GM18498 (cell line): ENCODE results near the gene ATP9B.
"Not testable (repeated sequence)": the region's sequence is repeated elsewhere in the genome, so short reads cannot be mapped to it uniquely, and the experiment has no call there.

Source experiments
- ATAC-seq: cut with Tn5 transposase; IDR thresholded peaks from one replicate; pipeline ENCODE4 v1.9.1; 2021; ENCODE audit warnings: mild to moderate bottlenecking, moderate library complexity; ENCODE audit not compliant: unreplicated experiment

The ATP9B gene

DNA sequence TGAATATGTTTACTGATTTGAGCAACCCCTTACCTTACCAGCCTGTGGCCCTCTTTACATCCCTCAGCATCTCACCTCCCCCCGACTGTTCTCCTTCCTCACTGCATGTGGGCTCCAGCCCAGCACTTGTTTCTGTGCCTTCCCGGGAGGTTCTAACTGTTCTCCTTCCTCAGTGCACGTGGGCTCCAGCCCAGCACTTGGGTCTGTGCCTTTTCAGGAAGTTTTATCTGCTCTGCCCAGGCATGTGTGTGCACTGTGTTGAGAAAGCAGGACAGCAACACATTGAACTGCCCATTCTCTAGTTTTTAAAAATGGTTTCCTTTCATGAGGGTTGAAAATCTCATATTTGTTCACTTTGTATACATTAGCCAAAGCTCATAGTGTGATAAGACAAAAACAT is 158.4 kb downstream of the ATP9B start:
- ATAC-seq, result no peak

DNA sequence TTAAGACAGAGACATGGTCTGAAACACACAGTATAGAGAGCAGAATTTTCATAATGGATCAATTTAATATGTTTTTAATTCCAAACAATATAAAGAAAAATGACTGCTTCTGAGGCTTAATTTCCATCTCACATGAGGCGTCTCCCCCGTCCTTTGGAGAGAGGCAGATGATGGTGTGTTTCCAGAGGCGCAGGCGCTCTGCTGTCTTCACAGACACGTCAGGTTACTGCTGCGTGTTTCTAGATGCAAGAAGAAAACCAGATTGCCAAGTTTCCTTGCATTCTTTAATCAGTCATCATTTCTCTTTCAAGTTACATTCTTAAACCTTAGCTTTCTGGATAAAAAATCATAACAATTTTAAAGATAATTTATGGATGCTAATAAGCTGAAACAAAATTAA is 160.2 kb downstream of the ATP9B start:
- no peak for ATAC-seq

DNA sequence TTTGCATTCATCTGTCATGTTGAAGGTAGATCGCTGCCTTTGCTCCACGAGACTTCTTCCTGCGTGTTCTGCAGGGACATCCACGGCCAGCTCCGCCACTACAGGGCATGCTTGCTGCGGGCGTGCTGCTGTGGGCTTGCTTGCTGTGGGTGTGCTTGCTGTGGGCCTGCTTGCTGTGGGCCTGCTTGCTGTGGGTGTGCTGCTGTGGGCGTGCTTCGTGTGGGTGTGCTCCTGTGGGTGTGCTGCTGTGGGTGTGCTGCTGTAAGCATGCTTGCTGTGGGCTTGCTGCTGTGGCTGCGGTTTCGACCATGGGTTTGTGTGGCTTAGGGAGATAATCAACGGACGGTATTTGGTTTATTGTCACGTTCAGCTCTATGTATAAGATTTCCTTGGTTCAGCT is 165.2 kb downstream of the ATP9B start:
- no peak for ATAC-seq

DNA sequence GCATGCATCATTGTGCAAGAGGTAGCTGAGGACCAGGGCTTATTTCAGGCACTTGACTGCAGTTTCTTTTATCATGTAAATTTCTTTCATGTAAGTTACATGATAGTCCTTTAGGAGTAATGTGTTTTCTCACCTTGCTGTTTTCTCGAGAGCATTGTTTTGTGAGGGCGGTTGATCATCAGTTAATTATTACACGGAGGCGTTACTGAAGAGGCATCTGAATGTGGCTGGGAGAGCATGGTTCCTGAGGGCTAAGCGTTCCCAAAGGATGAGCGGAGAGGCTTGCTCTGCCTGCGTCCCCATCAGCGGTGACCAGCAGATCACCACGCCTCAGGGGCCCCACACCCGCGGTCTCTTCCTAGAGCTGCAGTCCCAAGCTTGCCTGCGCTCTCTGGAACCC is 170.4 kb downstream of the ATP9B start:
- no peak for ATAC-seq

DNA sequence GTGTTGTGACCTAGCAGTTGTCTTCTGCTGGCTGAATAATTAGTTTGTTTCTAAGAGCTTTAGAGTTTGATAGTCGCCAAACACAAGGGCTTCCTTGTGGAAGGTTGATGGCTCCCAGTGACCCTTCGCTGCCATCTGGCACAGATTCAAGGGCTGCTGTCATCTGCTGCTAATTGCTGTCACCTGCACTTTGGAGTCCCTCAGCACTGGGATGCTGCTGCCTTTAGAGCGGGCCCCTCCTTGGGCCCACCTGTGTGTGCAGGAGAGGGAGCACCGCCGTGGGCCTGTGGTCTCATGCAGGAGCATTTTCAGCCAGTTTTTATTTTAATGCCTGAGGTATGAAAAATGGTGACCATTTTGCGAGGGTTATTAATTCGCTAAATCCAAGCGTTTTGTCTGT is 172.6 kb downstream of the ATP9B start:
- no peak for ATAC-seq

DNA sequence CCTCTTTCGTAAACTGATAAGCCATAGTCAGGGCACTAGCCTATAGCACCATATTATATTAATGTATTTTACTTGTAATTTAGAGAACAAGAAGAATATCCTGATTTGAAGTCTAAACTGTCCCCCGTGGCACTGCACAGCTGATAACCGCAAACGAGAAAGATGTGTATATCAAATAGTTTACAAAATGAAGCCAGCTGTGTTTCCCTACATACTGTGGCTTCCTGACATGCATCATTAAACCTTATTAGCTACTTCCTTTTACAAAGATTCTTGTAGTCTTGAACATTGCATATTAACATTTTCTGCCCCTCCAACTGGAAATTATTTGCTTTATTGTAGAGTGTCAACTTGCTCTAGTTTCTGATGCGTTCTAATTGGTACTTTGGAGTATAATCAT is 173.1 kb downstream of the ATP9B start:
- ATAC-seq, result no peak

DNA sequence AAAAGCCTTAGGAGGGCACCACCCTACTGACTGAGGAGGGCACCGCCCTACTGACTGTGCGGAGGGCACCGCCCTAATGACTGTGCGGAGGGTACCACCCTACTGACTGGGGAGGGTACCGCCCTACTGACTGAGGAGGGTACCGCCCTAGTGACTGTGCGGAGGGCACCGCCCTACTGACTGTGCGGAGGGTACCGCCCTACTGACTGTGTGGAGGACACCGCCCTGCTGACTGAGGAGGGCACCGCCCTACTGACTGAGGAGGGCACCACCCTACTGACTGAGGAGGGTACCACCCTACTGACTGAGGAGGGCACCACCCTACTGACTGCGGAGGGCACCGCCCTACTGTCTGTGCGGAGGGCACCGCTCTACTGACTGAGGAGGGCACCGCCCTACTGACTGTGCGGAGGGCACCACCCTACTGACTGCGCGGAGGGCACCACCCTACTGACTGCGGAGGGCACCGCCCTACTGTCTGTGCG is 176.4 kb downstream of the ATP9B start:
- no peak for ATAC-seq

DNA sequence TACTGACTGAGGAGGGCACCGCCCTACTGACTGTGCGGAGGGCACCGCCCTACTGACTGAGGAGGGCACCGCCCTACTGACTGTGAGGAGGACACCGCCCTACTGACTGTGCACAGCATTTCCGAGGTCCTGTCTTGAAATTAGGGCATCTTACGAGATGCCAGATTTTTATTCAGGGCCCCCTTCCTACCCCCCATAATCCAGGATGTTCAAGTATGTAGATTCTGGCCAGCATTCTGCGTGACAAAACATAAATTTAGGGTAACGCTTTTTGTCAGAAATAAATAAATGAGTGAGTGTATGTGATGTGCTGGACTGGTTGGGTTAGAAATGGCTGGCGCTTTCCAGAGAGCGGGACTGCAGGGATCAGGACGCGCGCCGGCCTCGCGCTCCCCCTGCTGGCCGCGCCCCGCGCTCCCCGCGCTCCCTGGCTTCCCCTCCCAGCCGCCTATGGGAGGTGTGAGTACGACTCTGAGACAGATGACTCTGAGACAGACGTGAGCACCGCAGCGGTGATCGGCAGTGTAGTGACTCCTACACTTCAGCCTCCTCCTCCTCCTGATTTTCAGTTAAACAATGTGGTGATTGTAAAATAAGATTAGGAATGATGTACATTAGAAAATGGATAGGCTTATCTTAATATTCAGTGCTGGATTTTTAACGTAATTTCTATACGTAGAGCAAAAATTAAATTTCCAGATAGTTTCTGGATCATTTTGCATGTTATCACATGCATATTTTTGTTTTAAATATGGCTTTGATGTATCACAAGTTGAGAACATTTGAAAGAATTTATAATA is 177.3 kb downstream of the ATP9B start:
- ATAC-seq, result peak; percentile 99

DNA sequence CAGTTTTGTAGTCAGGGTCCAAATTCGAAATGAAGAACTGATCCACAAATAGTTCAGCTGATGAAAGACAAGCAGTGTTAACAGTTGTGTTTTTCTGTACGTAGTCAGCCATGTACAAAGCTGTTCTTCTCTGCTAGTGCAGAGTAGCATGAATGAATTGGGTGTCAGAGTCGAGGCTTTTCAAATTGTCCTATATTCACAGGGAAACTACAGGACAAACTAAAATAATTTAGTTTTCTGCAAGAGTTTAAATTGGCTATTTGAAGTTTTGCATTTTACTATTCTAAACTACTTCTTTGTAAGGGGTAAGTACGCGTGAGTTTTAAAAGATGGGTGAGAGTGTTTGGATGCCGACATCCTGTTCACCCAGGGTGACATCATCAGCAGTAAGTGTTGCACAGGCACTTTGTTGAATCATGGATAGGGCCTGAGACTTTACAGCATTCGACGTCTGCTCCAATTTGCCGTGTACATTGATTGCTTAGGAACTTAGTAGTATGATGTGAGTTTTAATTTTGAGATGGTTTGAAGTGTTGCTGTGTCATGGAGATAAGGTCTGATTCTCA is 179.4 kb downstream of the ATP9B start:
- no peak for ATAC-seq

DNA sequence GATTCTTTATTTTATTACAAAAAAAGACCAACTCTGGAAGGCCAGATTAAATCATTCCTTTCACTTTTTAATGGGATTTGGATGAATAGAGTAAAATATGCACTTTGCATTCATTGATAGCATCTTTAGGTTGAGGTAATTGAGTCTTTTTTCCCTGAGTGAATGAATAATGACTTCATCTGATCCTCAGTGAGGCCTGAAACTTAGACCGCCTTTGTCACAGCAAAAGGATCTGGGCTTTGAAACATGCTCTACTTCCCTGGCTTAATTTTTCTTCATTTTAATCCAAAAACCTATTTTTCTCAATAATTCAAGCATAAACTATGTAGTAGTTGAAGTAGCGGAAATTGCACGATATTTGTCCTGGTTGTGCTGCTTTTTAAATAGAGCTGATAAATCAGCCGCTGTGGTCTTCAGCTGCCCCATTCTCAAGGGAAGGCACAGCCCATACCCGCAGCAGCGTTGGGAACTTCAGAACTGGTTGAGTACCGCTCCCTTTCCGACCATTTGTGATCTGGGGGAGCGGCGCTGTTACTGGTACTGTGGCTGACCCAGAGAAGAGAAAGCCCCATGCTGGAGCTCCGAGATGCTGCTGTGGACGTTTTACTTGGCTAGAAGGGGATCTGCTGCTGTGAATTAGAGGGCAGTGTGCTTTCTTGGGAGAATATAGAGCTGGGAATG is 181.2 kb downstream of the ATP9B start:
- no peak for ATAC-seq

DNA sequence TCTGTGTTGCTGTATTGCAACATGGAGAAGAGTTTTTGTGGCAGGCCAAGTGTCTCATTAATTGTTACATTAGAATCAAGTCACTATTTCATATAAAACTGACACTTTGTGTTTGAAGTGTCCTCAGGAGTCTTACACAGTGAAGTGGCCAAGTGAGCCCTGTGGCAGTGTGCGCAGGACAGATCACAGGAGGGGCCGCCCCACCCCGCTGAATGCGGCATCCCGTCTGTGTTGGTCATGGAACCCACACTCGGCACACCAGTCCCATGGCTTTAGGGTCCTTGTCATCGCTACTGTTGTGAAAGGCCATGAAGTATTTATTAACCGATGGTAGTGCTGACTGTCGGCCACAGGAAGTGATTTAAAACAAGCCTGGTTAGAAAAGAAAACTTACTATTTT is 181.8 kb downstream of the ATP9B start:
- ATAC-seq, result no peak

DNA sequence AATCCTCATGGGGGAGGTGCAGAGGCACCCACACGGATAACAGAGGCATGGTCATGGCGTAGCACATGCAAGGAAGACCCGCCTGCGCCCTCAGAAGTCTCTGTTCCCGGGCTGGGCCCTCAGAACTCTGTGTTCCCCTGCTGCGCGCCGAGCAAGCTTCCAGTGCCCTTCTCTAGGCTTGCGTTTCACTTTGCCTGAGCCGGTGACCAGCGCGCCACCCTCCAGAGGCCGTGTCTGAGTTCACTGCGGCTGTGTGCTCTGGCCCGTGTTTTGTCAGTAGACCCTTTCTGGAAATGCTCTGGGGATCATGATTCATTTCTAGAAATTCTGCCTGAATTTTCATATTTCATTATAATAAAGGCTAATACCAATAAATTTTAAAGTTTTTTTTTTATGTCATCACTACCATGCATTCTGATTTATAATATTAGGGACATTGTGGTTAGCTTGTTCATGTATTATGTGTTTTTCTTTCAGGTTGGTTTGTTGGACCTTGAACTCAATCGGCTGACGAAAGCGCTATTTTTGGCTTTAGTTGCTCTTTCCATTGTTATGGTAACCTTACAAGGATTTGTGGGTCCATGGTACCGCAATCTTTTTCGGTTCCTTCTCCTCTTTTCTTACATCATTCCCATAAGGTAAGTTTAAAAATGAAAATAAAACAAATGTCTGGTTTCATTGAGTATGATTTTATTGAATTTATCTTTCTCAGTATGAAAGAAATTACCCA is 183.9 kb downstream of the ATP9B start:
- ATAC-seq, result no peak

DNA sequence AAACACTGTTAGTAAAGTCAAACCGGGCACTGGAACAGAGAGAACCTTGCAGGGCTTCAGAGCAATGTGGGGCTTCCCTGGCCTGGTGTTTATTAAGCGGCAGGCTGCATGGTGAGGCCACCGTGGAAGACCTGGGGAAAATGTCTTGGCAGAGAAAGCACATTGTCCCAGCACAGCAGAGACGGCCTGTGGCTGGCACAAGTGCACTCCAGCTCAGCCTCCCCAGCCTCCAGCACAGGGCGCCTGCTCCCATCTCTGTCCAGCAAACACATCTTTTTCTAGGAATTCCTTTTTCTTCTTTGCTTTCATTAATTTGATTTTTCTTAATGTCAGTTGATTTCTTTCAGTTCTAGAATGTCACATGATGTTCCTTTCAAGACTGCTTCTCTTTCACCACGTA is 188.3 kb downstream of the ATP9B start:
- no peak for ATAC-seq

DNA sequence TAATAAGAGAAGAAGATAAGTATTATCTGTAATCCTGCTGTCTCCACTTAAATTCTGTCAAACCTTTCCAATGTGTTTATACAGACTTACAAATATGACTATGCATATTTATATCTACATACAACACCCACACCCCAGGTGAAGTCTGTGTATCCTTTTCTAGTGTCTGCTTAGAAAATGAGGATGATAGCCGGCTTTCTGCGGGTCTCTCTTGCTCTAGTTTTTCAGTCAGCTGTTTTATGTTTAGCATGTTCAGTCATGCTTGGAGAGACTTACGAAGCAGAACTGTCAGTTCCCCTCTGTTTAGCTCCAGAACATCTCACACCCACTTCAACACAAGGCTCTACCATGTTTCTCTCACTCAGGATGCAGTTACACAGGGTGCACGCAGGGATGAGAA is 189.3 kb downstream of the ATP9B start:
- peak; percentile 79 for ATAC-seq

DNA sequence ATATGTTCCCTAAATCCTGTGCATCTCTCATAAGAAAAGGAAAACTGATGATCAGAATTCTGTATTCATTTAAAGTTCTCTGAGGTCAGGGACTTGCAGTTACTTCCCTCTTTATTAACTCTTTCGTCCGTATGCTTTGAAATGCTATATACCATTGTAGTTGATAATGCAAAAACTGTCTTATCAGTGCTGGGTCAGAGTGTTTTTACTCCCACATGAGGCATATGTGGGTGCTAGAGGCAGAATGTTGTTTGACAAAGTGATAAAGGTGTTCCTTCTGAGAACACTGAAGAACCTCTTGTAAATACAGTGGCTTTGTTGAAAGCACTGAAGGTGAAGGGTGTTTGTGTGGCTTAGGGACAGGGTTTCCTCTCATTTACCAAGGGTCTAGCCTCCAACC is 190.0 kb downstream of the ATP9B start:
- ATAC-seq, result no peak

DNA sequence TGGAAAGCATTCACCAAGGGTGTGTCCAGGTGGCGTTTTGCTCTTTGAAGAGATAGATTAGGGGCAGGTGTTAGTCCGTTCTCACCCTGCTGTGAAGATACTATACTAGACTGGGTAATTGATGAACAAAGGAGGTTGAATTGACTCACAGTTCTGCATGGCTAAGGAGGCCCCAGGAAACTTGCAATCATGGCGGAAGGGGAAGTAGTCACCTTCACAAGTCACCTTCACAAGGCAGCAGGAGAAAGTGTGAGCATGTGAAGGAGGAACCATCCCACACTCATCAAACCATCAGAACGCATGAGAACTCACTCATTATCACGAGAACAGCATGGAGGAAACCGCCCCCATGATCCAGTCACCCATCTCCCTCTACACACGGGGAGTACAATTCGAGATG is 190.8 kb downstream of the ATP9B start:
- ATAC-seq, result peak; percentile 34

DNA sequence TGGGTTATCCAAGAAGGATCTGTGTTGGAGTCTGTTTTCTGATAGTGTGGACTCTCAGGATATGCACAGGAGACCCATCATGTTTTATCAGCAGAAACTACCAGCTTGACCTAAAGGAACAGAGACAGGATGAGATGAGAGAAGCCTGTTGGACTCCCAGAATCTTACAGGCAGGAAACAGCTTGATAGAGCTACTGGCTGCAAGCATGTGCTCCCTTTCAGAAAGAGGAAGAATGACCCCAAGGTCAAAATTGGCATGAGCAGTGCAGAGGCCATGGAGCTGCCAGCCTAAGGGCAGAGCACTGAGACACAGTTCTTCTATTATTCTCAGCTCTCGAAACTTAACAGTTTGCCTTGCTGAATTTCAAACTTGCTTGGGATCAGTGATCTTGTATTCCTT is 191.3 kb downstream of the ATP9B start:
- no peak for ATAC-seq

DNA sequence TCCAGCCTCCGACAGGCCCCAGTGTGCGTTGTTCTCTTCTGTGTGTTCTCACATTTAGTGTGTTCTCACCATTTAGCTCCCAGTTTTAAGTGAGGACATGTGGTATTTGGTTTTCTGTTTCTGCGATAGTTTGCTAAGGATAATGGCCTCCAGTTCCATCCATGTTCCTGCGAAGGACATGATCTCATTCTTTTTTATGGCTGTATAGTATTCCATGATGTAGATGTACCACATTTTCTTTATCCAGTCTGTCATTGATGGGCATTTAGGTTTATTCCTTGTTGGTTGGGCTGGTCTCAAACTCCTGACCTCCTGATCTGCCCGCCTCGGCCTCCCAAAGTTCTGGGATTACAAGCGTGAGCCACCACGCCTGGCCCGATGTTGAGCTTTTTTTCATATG is 195.9 kb downstream of the ATP9B start:
- ATAC-seq, result not testable (repeated sequence)

DNA sequence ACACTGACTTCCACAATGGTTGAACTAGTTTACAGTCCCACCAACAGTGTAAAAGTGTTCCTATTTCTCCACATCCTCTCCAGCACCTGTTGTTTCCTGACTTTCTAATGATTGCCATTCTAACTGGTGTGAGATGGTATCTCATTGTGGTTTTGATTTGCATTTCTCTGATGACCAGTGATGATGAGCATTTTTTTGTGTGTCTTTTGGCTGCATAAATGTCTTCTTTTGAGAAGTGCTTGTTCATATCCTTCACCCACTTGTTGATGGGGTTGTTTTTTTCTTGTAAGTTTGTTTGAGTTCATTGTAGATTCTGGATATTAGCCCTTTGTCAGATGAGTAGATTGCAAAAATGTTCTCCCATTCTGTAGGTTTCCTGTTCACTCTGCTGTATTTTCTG is 202.6 kb downstream of the ATP9B start:
- ATAC-seq, result not testable (repeated sequence)

DNA sequence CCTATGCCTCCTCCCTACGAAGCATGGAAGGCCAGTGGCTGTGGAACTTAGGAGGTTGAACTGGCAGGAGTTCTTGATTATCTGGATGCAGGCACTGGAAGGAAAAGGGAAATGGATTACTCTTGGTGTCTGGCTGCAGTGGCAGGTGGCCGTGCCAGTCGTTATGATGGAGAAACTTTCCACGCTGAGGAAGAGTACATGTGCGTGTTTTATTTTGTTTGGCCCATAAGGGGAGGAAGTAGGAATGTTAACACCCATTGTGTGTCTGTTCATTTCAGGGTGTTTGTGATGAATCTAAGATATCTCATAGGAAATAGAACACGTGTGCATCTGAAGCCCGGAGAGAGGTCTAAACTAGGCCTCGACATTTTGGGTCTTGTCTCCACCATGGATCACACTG is 203.7 kb downstream of the ATP9B start:
- ATAC-seq, result no peak

DNA sequence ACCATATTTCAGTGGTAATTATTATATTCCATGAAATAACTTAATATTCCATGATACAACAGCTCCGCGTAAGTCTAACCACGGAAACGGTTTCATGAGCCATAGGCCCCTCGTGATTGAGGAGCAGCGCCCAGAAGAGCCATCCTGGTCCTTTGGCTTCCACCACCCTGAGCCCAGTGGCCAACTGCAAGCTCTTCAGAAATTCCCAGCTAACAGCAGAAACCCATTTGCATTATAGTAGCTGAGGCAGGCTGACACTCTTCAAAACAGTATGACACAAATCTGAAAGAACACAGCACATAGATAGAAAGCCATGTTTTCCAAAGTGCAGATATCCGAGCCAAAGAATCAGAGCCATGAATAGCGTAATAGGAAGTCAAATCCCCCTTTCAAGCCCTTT is 205.6 kb downstream of the ATP9B start:
- peak; percentile 28 for ATAC-seq
